Muscle layer of duodenum (tissue), 2 donors: ENCODE data around the gene FAM151B.

Experiments
- H3K27ac ChIP-seq: one replicate; pipeline ENCODE4 v1.7.0; 2013; ENCODE audit warnings: mild to moderate bottlenecking, low read length
- H3K27me3 ChIP-seq: one replicate; pipeline ENCODE4 v1.7.0; 2013; ENCODE audit warnings: low read depth, mild to moderate bottlenecking, control low read depth, low read length
- H3K36me3 ChIP-seq, 2 donors: one replicate each; pipeline ENCODE4 v1.7.0; 2013; ENCODE audit warnings: low read length in 2 of 2, control low read depth in 1 of 2, mild to moderate bottlenecking in 1 of 2; ENCODE audit not compliant: insufficient read depth in 2 of 2, control insufficient read depth in 1 of 2
- H3K4me1 ChIP-seq, 2 donors: one replicate each; pipeline ENCODE4 v1.7.0; 2013; ENCODE audit warnings: low read length in 2 of 2, mild to moderate bottlenecking in 2 of 2, control low read depth in 1 of 2, moderate library complexity in 1 of 2; ENCODE audit not compliant: insufficient read depth in 2 of 2, control insufficient read depth in 1 of 2
- H3K4me3 ChIP-seq, 2 donors: one replicate each; pipeline ENCODE4 v1.7.0; 2013; ENCODE audit warnings: low read length in 2 of 2, low read depth in 1 of 2, mild to moderate bottlenecking in 1 of 2
- H3K9me3 ChIP-seq, 2 donors: one replicate each; pipeline ENCODE4 v1.7.0; 2013; ENCODE audit warnings: low read length in 2 of 2, control low read depth in 1 of 2, mild to moderate bottlenecking in 1 of 2; ENCODE audit not compliant: control insufficient read depth in 1 of 2
- donor health status: healthy.

The FAM151B gene

DNA sequence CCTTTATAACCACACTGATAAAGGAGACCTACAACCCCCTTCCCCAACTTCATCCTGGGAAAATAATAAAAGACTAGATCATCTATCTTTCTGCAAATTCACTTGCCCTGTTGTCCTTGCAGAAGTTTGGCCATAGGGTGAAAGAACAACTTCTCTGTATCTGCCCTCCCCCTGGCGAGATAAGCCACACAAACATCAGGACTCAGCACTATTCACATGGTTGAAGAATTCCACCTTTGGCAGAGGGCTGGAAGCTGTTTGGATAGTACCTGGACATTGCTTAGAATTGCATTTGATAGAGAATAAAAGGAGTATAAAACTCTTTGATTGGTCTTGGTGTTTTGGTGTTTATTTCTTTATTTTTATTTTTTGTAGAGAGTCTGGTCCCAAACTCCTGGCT lies 16.9 kb downstream of the FAM151B start:
- Histone ChIP-seq H3K36me3 (no peaks in the 10 kb centered on the region), H3K27me3 (no peaks in the 10 kb centered on the region), H3K4me1 (no peaks in the 10 kb centered on the region), H3K9me3 (no peaks in the 10 kb centered on the region), H3K27ac (no peak overlapping the region), H3K4me3 (no peak overlapping the region)

GRCh38 chr5:80507663-80508062 lies 19.8 kb downstream of the FAM151B start:
- Histone ChIP-seq H3K9me3 (no peaks in the 10 kb centered on the region), H3K4me1 (no peaks in the 10 kb centered on the region), H3K27me3 (no peaks in the 10 kb centered on the region), H3K4me3 (no peak overlapping the region), H3K36me3 (no peaks in the 10 kb centered on the region), H3K27ac (no peak overlapping the region)

DNA sequence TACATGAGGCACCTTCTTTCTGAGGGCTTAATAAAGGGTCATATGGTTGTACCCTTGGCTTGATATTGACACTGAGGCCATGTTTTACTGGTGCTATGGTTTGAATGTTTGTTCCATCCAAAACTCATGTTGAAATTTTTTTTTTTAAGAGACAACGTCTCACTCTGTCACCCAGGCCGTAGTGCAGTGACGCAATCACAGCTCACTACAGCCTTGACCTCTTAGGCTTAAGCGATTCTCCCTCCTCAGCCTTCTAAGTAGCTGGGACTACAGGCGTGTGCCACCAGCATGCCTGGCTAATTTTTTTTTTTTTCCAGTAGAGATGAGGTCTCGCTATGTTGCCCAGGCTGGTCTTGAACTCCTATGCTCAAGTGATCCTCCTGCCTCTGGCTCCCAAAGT lies 20.9 kb downstream of the FAM151B start:
- Histone ChIP-seq H3K9me3 (no peaks in the 10 kb centered on the region), H3K27me3 (no peaks in the 10 kb centered on the region), H3K4me3 (no peak overlapping the region), H3K36me3 (no peaks in the 10 kb centered on the region), H3K27ac (no peak overlapping the region), H3K4me1 (no peaks in the 10 kb centered on the region)

DNA sequence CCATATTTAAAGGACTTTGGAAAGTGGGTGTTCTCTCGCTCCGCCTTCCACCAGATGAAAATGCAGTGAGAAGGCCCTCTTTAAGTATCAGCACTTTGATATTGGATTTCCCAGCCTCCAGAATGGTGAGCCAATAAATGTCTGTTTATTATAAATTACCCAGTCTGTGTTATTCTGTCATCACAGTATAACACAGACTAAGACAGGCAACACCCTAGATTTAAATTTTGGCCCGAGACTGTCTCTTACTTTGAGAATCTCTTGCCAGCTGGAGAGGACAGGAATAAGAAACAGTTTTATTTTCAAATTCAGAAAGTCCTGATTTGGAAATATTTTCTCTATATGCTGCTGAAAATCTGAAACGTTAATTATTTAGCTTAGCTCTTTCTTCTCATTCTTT lies 21.5 kb downstream of the FAM151B start:
- H3K27me3 ChIP-seq: no peaks in the 10 kb centered on the region
- H3K4me3 ChIP-seq: no peak overlapping the region
- H3K4me1 ChIP-seq: no peaks in the 10 kb centered on the region
- H3K27ac ChIP-seq: no peak overlapping the region
- no peaks in the 10 kb centered on the region for H3K9me3 ChIP-seq
- H3K36me3 ChIP-seq: no peaks in the 10 kb centered on the region

DNA sequence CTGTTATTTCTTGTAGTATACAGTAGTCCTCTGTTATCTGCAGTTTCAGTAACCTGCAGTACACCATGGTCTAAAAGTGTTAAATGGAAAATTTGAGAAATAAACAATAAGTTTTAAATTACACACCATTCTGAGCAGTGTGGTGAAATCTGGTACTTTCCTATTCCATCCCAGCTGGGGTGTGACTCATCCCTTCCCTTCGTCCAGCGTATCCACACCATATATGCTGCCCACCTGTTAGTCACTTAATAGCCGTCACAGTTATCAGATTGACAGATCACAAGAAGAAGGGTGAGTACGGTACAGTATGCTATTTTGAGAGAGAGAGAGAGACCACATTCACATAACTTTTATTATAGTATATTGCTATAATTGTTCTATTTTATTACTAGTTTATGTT lies 28.9 kb downstream of the FAM151B start:
- H3K4me3 ChIP-seq: no peak overlapping the region
- H3K36me3 ChIP-seq: peaks cover 0 to 4% of the 10 kb centered on the region in 2 donors
- no peaks in the 10 kb centered on the region for H3K4me1 ChIP-seq
- no peaks in the 10 kb centered on the region for H3K9me3 ChIP-seq
- no peak overlapping the region for H3K27ac ChIP-seq
- no peaks in the 10 kb centered on the region for H3K27me3 ChIP-seq

DNA sequence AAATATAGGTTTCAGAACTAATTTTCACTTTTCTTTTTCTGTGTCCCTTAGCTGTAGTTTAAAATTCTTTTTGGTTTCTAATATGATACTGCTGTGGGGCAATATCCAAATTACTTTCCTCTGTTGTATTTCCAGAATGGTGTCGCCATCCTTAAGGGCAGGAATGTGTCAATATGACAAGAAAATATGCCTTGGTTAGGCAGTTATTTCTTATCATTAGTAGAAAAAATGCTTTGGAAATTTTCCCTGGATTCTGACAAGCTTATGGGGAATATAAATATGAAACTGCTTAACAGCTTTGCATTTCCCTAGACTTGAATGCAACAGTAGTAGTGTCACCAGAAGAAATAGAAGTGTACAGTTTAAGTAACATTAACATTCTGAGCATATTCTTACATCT lies 52.8 kb downstream of the FAM151B start:
- no peak overlapping the region for H3K4me3 ChIP-seq
- no peak overlapping the region for H3K27ac ChIP-seq
- H3K36me3 ChIP-seq: no peaks in the 10 kb centered on the region
- peaks cover 0 to 5% of the 10 kb centered on the region in 2 donors for H3K9me3 ChIP-seq
- H3K27me3 ChIP-seq: no peaks in the 10 kb centered on the region
- H3K4me1 ChIP-seq: no peaks in the 10 kb centered on the region

GRCh38 chr5:80541392-80541791 lies 53.5 kb downstream of the FAM151B start:
- no peak overlapping the region for H3K4me3 ChIP-seq
- no peaks in the 10 kb centered on the region for H3K36me3 ChIP-seq
- no peaks in the 10 kb centered on the region for H3K4me1 ChIP-seq

GRCh38 chr5:80554646-80555045 lies 66.7 kb downstream of the FAM151B start:
- Histone ChIP-seq H3K27me3 (no peaks in the 10 kb centered on the region), H3K36me3 (no peaks in the 10 kb centered on the region), H3K4me3 (no peak overlapping the region), H3K4me1 (no peaks in the 10 kb centered on the region), H3K27ac (no peak overlapping the region), H3K9me3 (no peaks in the 10 kb centered on the region)

More at GRCh38 chr5:80541392-80541791, 53.5 kb downstream of the FAM151B start:
- Histone ChIP-seq H3K27me3 (no peaks in the 10 kb centered on the region), H3K9me3 (peaks cover 0 to 5% of the 10 kb centered on the region in 2 donors), H3K27ac (no peak overlapping the region)

DNA sequence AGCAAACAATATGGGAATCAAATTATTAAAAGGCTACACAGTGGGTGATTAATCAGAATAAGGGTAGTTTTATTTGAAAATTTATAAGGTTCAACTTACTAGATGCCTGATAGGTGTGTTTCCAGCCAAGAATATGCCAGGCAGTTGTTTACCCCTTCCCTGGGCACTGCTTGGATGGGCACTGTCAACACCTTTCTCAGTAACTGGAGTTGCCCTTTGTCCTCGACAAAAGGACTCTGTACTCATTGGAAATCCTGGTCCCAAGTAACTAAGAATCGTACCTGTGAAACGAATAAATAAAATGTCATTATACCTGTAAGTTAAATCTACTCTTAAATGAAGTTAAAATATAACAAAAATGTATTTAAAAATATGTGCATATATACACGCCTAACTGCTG lies 67.2 kb downstream of the FAM151B start:
- H3K9me3 ChIP-seq: no peaks in the 10 kb centered on the region
- no peak overlapping the region for H3K4me3 ChIP-seq
- H3K36me3 ChIP-seq: no peaks in the 10 kb centered on the region
- no peak overlapping the region for H3K27ac ChIP-seq
- no peaks in the 10 kb centered on the region for H3K4me1 ChIP-seq
- no peaks in the 10 kb centered on the region for H3K27me3 ChIP-seq

DNA sequence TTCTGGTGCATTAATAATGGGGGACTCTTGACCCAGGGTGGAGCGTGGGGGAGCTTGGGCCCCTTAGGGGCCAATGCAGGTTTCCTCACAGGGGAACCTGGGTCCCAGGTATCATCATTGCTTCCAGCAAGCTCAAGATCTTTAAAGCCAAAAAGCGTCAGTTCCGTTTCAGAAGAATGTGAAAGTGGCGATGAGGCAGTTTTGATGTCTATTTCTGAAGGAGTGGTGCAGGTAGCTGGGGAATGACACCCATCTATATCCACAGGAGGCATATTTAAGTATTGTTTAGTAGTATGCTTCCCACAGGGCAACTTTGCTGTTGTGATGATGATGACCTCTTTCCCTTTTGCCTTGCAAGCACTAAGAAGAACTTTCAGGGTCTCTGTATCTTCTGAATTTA lies 71.3 kb downstream of the FAM151B start:
- Histone ChIP-seq H3K36me3 (no peaks in the 10 kb centered on the region), H3K27ac (no peak overlapping the region), H3K4me1 (no peaks in the 10 kb centered on the region), H3K9me3 (no peaks in the 10 kb centered on the region), H3K27me3 (no peaks in the 10 kb centered on the region), H3K4me3 (no peak overlapping the region)

- H3K27ac ChIP-seq: no peak overlapping the region
- no peaks in the 10 kb centered on the region for H3K9me3 ChIP-seq
- H3K4me3 ChIP-seq: no peak overlapping the region
- H3K27me3 ChIP-seq: peaks cover 9% of the 10 kb centered on the region
- peaks cover 0 to 14% of the 10 kb centered on the region in 2 donors for H3K4me1 ChIP-seq
- no peaks in the 10 kb centered on the region for H3K36me3 ChIP-seq
These were observed 77.4 kb downstream of the FAM151B start for GRCh38 chr5:80565330-80565729.

DNA sequence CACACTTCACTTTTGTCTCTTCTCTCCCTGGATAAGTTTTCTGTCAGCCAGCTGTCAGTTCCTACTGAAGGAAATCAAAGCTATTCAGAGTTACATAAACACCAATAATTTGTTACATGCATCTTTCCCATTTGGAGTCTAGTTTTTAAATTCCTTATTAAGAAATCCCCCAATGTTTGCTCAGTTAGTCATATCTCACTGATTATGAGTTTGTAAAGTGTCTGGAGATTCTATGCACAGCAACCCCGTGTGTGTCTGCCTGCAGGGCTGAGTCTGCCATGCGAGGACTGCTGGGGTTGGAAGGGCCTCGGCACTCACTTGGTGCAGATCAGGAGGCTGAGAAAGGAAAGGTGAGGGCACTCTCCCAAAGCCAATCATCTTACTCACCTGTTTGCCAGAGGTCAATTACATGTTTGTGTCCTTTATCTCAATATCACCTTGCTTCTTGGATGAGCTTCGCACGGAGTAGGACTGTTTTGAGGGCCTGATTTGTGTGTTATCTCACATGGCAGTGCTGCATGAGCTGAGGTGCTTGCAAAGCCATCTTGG lies 78.9 kb downstream of the FAM151B start:
- no peaks in the 10 kb centered on the region for H3K9me3 ChIP-seq
- peaks cover 0 to 17% of the 10 kb centered on the region in 2 donors for H3K4me1 ChIP-seq
- no peak overlapping the region for H3K27ac ChIP-seq
- H3K27me3 ChIP-seq: peaks cover 9% of the 10 kb centered on the region
- H3K4me3 ChIP-seq: no peak overlapping the region
- no peaks in the 10 kb centered on the region for H3K36me3 ChIP-seq
